Neural crest cell (in vitro differentiated cells): ENCODE results near the gene TAAR6. TPM values are rescaled to one million over a fixed set of nuclear protein-coding genes. Genes with fewer than 3 reads are reported as not detected.

Experiments
- DNase-seq: peaks from one replicate; pipeline ENCODE4 v3.0.0; 2021; ENCODE audit warnings: low read depth, mixed read lengths, low spot score
- H3K27ac Mint-ChIP-seq: one replicate; pipeline ENCODE4 v1.8.0; 2021; ENCODE audit warnings: mild to moderate bottlenecking, mixed read lengths; ENCODE audit not compliant: unreplicated experiment
- H3K27me3 Mint-ChIP-seq: 2 replicates; pipeline ENCODE4 v1.8.0; 2021; ENCODE audit warnings: low read depth, mild to moderate bottlenecking, mixed read lengths
- H3K36me3 Mint-ChIP-seq: 2 replicates; pipeline ENCODE4 v1.8.0; 2021; ENCODE audit warnings: low read depth, mild to moderate bottlenecking, mixed read lengths
- H3K4me1 Mint-ChIP-seq: 2 replicates; pipeline ENCODE4 v1.8.0; 2021; ENCODE audit warnings: mixed read lengths
- H3K4me3 Mint-ChIP-seq: one replicate; pipeline ENCODE4 v1.8.0; 2021; ENCODE audit warnings: mild to moderate bottlenecking, mixed read lengths
- H3K9me3 Mint-ChIP-seq: 2 replicates; pipeline ENCODE4 v1.8.0; 2021; ENCODE audit warnings: mixed read lengths
- long read RNA-seq: library from polyadenylated mRNA; unstranded; transcript quantifications from one replicate; pipeline ENCODE4 v2.0.0, GENCODE V29; 2020
- total RNA-seq: library from RNA; stranded (reverse); gene quantifications from 2 replicates; pipeline ENCODE4 v1.2.1, GENCODE V29; 2021
- TF ChIP-seq, protein P1 (sequence below): fragments of 200-600 bp; sonication (generic); conservative IDR thresholded peaks from 2 replicates; pipeline ENCODE4 v1.5.0; 2021; ENCODE audit warnings: antibody characterized with exemption, mild to moderate bottlenecking

Gene TAAR6, protein sequence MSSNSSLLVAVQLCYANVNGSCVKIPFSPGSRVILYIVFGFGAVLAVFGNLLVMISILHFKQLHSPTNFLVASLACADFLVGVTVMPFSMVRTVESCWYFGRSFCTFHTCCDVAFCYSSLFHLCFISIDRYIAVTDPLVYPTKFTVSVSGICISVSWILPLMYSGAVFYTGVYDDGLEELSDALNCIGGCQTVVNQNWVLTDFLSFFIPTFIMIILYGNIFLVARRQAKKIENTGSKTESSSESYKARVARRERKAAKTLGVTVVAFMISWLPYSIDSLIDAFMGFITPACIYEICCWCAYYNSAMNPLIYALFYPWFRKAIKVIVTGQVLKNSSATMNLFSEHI
- not detected in 2 replicates for total RNA-seq
- long read RNA-seq = 0 reads

DNA sequence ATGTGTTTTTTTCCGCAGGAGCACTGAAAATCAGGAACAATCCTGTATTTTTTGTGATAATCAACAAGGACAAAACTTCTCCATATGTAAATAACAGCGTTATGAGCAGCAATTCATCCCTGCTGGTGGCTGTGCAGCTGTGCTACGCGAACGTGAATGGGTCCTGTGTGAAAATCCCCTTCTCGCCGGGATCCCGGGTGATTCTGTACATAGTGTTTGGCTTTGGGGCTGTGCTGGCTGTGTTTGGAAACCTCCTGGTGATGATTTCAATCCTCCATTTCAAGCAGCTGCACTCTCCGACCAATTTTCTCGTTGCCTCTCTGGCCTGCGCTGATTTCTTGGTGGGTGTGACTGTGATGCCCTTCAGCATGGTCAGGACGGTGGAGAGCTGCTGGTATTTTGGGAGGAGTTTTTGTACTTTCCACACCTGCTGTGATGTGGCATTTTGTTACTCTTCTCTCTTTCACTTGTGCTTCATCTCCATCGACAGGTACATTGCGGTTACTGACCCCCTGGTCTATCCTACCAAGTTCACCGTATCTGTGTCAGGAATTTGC, at the start of gene TAAR6:
TSS of gene TAAR6 (plus strand) at position 102 of the 557 bp plus-strand sequence. CDS start at position 102, 0 bp downstream.
- Mint-ChIP-seq H3K36me3 (no peaks in the 10 kb centered on the region), H3K9me3 (no peaks in the 10 kb centered on the region), H3K27ac (no peak within 1 kb of the TSS), H3K27me3 (no peaks in the 10 kb centered on the region), H3K4me3 (no peak within 1 kb of the TSS), H3K4me1 (peaks cover 14% of the 10 kb centered on the region)
- DNase-seq = no peak
- TF ChIP-seq, protein P1, sequence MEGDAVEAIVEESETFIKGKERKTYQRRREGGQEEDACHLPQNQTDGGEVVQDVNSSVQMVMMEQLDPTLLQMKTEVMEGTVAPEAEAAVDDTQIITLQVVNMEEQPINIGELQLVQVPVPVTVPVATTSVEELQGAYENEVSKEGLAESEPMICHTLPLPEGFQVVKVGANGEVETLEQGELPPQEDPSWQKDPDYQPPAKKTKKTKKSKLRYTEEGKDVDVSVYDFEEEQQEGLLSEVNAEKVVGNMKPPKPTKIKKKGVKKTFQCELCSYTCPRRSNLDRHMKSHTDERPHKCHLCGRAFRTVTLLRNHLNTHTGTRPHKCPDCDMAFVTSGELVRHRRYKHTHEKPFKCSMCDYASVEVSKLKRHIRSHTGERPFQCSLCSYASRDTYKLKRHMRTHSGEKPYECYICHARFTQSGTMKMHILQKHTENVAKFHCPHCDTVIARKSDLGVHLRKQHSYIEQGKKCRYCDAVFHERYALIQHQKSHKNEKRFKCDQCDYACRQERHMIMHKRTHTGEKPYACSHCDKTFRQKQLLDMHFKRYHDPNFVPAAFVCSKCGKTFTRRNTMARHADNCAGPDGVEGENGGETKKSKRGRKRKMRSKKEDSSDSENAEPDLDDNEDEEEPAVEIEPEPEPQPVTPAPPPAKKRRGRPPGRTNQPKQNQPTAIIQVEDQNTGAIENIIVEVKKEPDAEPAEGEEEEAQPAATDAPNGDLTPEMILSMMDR = no peak

DNA sequence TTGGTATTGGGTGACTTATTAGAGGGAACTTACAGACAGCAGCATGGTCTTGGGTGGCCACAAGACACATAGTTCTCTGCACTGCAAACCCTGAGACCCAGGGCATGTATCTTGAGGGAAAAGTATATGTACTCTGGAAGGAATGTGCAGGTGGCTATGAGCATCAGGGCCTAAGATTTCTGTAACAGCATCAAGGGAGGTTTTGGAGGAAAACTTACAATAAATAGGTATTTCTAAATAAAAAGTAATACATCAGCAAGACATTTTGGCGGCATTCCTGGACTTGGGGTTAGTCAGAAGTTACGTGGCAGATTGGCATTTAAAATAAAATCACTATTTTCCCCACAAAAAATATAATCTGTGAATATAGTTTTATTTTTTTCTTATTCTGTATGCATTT, 49.2 kb upstream of the TAAR6 start:
- no peak overlapping the region for H3K27ac Mint-ChIP-seq
- H3K4me1 Mint-ChIP-seq = peaks cover under 1% of the 10 kb centered on the region
- no peak for DNase-seq
- peaks cover 14% of the 10 kb centered on the region for H3K27me3 Mint-ChIP-seq
- no peaks in the 10 kb centered on the region for H3K36me3 Mint-ChIP-seq
- TF ChIP-seq, protein P1 = no peak
- H3K4me3 Mint-ChIP-seq = no peak overlapping the region
- H3K9me3 Mint-ChIP-seq = peaks cover 5% of the 10 kb centered on the region

DNA sequence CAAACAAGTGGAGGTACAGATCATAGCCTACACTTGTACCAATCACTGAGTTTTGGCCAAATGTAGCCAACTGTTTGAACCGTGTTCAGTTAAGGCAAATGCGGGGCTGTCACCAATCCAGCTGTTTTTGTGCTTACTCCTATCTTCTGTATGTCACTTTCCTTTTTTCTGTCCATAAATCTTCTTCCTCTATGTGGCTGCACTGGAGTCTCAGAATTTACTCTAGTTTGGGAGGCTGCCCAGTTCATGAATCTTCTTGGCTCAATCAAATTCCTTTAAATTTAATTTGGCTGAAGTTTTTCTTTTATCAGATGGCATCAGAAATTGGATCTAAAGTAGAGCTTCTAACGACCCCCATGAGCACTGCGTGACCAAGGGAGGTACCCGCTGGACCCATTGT, 45.5 kb upstream of the TAAR6 start:
- DNase-seq = no peak
- Mint-ChIP-seq H3K4me3 (no peak overlapping the region), H3K4me1 (peaks cover 6% of the 10 kb centered on the region), H3K36me3 (no peaks in the 10 kb centered on the region), H3K9me3 (peaks cover 5% of the 10 kb centered on the region), H3K27ac (no peak overlapping the region), H3K27me3 (peaks cover 2% of the 10 kb centered on the region)
- TF ChIP-seq, protein P1 = no peak

DNA sequence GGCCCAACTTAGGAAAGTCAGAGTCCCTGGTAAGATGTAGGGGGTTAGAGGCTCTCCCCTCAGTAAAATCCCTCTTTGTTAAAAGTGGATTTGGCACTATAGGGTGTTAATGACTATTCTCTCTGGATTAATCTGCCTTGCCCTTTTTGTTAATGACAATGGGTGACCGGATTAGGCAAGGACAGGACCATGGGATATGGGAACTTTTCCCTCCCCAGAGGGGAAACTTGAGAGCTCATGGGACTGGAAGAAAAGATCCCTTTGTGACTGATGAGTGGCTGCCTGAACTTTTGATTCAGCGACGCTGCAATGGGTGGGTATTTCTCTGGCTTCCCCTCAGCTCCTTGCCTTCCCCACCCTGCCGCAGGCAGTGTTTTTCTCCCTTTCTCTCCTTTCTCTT, 44.3 kb upstream of the TAAR6 start:
- TF ChIP-seq, protein P1 = no peak
- Mint-ChIP-seq H3K4me1 (peaks cover 9% of the 10 kb centered on the region), H3K27ac (no peak overlapping the region), H3K27me3 (peaks cover 5% of the 10 kb centered on the region), H3K36me3 (no peaks in the 10 kb centered on the region), H3K9me3 (peaks cover 5% of the 10 kb centered on the region), H3K4me3 (no peak overlapping the region)
- DNase-seq = no peak

DNA sequence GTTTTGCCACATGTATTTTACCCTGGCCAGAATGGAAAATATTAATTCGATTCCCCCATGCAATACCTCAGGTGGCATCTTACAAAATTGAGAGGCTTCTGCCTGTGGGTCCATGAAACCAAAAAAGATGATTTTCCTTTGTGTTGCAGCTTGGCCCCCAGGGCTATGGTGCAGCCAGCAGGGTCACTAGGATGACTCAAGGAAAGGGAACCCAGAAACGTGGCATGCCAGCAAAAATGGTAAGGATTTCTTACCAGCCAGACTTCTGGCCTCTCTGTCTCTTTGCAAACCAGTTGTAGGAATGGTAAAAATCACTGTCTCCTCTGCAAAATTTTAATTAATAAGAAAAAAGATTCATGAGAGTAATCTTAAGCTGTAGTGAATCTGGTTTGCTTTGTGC, 43.7 kb upstream of the TAAR6 start:
- no peak for DNase-seq
- Mint-ChIP-seq H3K27ac (no peak overlapping the region), H3K4me3 (no peak overlapping the region), H3K4me1 (peaks cover 9% of the 10 kb centered on the region), H3K36me3 (no peaks in the 10 kb centered on the region), H3K9me3 (peaks cover 11% of the 10 kb centered on the region), H3K27me3 (peaks cover 5% of the 10 kb centered on the region)
- TF ChIP-seq, protein P1 = no peak
